ENCODE measurements around the gene HLA-DRB1. TPM values are rescaled to one million over a fixed set of nuclear protein-coding genes. Genes with fewer than 3 reads are reported as not detected.

The HLA-DRB1 gene
- total and polyA plus RNA-seq, 8 donors, result 4.1 to 111 (median 24.2) TPM

DNA sequence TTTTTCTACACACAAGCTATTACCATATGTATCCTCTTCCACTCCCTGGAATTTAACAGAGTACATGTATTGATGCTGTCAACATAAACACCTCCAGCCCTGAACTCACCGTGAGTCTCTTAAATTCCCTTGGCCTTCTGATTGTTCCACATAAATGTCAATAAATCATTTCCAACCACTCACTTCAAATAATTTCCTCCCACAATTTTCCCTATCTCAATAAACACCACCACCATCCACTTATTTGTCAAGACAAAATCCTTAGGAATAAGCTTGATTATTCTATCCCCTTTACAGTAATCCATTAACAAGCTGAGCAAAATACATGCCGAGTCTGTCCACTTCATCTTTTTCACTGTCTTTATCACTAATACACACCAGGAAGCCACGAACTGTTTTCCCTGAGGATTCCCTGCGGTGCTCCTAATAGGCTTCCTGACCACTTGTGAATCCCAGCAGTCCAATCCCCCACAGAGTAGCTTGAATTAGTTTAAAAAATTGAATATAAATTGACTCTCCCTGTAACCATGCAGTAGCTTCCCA is 19.2 kb downstream of the HLA-DRB1 start:
- no peaks in the 10 kb centered on the region for H3K4me1 ChIP-seq
- DNase-seq, result no peak
- H3K4me3 ChIP-seq, result no peak overlapping the region
- H3K9me3 ChIP-seq, result no peaks in the 10 kb centered on the region
- H3K27ac ChIP-seq, result no peak overlapping the region
- H3K27me3 ChIP-seq, result no peaks in the 10 kb centered on the region
- 15 to 46% (median 27%) methylated on average over 2 to 4 of the region's 4 CpGs for WGBS, 5 donors
- TF ChIP-seq EP300 (IDR thresholded peaks at IDR 0.05) (no peak), POLR2A (IDR thresholded peaks at IDR 0.05) (no peak), POLR2AphosphoS5 (IDR thresholded peaks at IDR 0.05) (no peak)
- TF ChIP-seq, protein P1, sequence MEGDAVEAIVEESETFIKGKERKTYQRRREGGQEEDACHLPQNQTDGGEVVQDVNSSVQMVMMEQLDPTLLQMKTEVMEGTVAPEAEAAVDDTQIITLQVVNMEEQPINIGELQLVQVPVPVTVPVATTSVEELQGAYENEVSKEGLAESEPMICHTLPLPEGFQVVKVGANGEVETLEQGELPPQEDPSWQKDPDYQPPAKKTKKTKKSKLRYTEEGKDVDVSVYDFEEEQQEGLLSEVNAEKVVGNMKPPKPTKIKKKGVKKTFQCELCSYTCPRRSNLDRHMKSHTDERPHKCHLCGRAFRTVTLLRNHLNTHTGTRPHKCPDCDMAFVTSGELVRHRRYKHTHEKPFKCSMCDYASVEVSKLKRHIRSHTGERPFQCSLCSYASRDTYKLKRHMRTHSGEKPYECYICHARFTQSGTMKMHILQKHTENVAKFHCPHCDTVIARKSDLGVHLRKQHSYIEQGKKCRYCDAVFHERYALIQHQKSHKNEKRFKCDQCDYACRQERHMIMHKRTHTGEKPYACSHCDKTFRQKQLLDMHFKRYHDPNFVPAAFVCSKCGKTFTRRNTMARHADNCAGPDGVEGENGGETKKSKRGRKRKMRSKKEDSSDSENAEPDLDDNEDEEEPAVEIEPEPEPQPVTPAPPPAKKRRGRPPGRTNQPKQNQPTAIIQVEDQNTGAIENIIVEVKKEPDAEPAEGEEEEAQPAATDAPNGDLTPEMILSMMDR (IDR thresholded peaks at IDR 0.05), result no peak
- H3K36me3 ChIP-seq, result no peaks in the 10 kb centered on the region
- intact Hi-C loops (cut with DNase I; ENCODE audit: low total_unique reads), result no loop called here

DNA sequence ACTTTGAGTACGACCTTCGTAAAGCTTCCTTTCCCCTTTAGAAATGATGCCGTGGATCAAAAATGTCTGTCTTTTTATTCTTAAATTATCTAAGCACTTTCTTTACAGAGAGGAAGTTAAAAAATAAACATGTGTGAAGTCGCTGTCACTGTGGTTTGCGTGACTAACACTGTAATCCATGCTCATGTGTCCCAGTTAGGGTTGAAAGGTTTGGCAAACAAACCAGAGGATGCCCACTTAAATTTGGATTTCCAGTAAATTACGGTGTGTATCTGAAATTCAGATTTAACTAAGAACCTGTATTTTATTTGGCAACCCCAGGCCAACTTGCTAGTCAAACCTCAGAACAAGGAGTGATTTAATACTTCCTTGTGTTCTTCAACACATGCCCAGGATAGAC is 21.1 kb downstream of the HLA-DRB1 start:
- TF ChIP-seq POLR2A (IDR thresholded peaks at IDR 0.05), result no peak
- no peak for TF ChIP-seq POLR2AphosphoS5 (IDR thresholded peaks at IDR 0.05)
- TF ChIP-seq, protein P1 (IDR thresholded peaks at IDR 0.05), result no peak
- no peak for TF ChIP-seq EP300 (IDR thresholded peaks at IDR 0.05)
- DNase-seq, result no peak
- Histone ChIP-seq H3K27me3 (no peaks in the 10 kb centered on the region), H3K36me3 (no peaks in the 10 kb centered on the region), H3K4me3 (no peak overlapping the region), H3K4me1 (no peaks in the 10 kb centered on the region), H3K9me3 (no peaks in the 10 kb centered on the region), H3K27ac (no peak overlapping the region)
- intact Hi-C loops (cut with DNase I; ENCODE audit: low total_unique reads), result no loop called here
- WGBS, 5 donors, result 0 to 67% (median 3%) methylated on average over 2 to 6 of the region's 6 CpGs

DNA sequence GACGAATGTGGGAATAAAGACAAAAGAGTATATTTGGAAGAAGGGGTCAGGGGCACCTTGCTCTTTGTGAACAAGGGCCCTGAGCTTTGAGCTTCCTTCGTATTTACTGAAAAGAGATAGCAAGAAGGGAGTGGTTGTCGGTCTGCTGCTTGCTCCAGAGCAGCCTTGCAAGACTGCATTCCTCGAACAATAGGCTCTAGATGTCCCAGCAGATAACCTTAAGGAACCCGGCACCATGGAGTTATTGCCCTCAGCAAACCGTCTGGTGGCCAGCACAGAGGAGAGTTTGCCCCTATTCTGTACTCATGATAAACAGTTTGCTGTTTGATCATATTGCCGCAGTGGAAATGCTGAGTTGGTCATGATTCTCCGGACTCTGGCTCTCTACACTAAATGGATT is 22.7 kb downstream of the HLA-DRB1 start:
- H3K4me1 ChIP-seq, result no peaks in the 10 kb centered on the region
- H3K27ac ChIP-seq, result no peak overlapping the region
- WGBS, 5 donors, result 47 to 57% (median 50%) methylated on average over 2 to 8 of the region's 8 CpGs
- H3K9me3 ChIP-seq, result no peaks in the 10 kb centered on the region
- no peak for DNase-seq
- TF ChIP-seq, protein P1 (IDR thresholded peaks at IDR 0.05), result no peak
- TF ChIP-seq POLR2AphosphoS5 (IDR thresholded peaks at IDR 0.05), result no peak
- H3K36me3 ChIP-seq, result no peaks in the 10 kb centered on the region
- no peaks in the 10 kb centered on the region for H3K27me3 ChIP-seq
- H3K4me3 ChIP-seq, result no peak overlapping the region
- intact Hi-C loops (cut with DNase I; ENCODE audit: low total_unique reads), result no loop called here

DNA sequence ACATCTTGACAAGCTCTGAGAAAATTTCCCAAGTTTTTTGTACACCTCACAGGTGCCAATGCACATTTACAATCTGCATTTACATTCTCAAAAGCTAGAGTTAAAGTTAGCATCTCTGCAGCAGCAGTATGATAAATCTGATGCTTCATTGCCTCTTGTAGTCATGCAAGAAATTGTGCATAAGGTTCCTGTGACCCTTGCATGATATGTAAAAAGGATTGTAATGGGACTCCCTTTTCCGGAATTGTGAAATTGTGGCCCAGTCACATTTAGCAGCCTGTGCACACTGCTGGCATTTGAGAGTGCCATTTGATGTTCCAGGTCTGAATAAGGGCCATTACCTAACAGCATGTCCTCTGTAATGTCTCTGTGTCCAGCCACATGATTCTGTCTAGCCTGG is 24.1 kb downstream of the HLA-DRB1 start:
- WGBS, 5 donors, result 93 to 100% methylated on average over 1 of the region's 1 CpG; no CpG with 5 or more reads in 3 of the 5 donors

More for the DNA sequence above, 24.1 kb downstream of the HLA-DRB1 start:
- no peak overlapping the region for H3K4me3 ChIP-seq
- H3K27me3 ChIP-seq, result no peaks in the 10 kb centered on the region
- H3K4me1 ChIP-seq, result no peaks in the 10 kb centered on the region
- intact Hi-C loops (cut with DNase I; ENCODE audit: low total_unique reads), result no loop called here
- no peaks in the 10 kb centered on the region for H3K9me3 ChIP-seq
- H3K36me3 ChIP-seq, result no peaks in the 10 kb centered on the region
- H3K27ac ChIP-seq, result no peak overlapping the region
- TF ChIP-seq POLR2A (IDR thresholded peaks at IDR 0.05), result no peak
- TF ChIP-seq, protein P1 (IDR thresholded peaks at IDR 0.05), result no peak
- no peak for TF ChIP-seq POLR2AphosphoS5 (IDR thresholded peaks at IDR 0.05)
- no peak for TF ChIP-seq EP300 (IDR thresholded peaks at IDR 0.05)
- no peak for DNase-seq
